HepG2 (cell line): ENCODE measurements around the gene MRPL37. TPM values are rescaled to one million over a fixed set of nuclear protein-coding genes. Genes with fewer than 3 reads are reported as not detected.

Experiments used
- AGO2 ChIP-seq: fragments of 200-400 bp; formaldehyde crosslinking; optimal IDR thresholded peaks from 2 replicates; pipeline ENCODE3; 2017; ENCODE audit warnings: mild to moderate bottlenecking, low read depth, low read length, moderate library complexity
- BRF2 ChIP-seq: sonication (generic); formaldehyde crosslinking; IDR thresholded peaks from 2 replicates; pipeline ENCODE4 v1.8.1; 2022; ENCODE audit warnings: mild to moderate bottlenecking, missing genetic modification reagents
- HDAC1 ChIP-seq: sonication (generic); formaldehyde crosslinking; IDR thresholded peaks from 2 replicates; pipeline ENCODE4 v1.5.1; 2020; ENCODE audit warnings: mild to moderate bottlenecking, missing genetic modification reagents
- NR2C2 ChIP-seq: sonication (generic); formaldehyde crosslinking; IDR thresholded peaks from 2 replicates; pipeline ENCODE4 v1.4.0; 2020; ENCODE audit warnings: missing genetic modification reagents, mild to moderate bottlenecking, moderate library complexity, borderline replicate concordance
- PRMT3 ChIP-seq: sonication (generic); formaldehyde crosslinking; IDR thresholded peaks from 2 replicates; pipeline ENCODE4 v1.8.1; 2022; ENCODE audit warnings: low read depth, mild to moderate bottlenecking, moderate library complexity, missing genetic modification reagents, borderline replicate concordance
- ZNF558 ChIP-seq: sonication (generic); formaldehyde crosslinking; IDR thresholded peaks from 2 replicates; pipeline ENCODE4 v1.9.0; 2022; ENCODE audit warnings: mild to moderate bottlenecking, missing genetic modification reagents, borderline replicate concordance
- ZNF639 ChIP-seq: conservative IDR thresholded peaks from 2 replicates; pipeline ENCODE4 v1.6.1; 2018; ENCODE audit warnings: missing genetic modification reagents
- ZNF770 ChIP-seq: sonication (generic); formaldehyde crosslinking; IDR thresholded peaks from 2 replicates; pipeline ENCODE4 v1.5.0; 2020; ENCODE audit warnings: mild to moderate bottlenecking, missing genetic modification reagents
- ZNF790 ChIP-seq: sonication (generic); formaldehyde crosslinking; IDR thresholded peaks from 2 replicates; pipeline ENCODE4 v1.8.0; 2022; ENCODE audit warnings: missing genetic modification reagents, mild to moderate bottlenecking, borderline replicate concordance
- polyA plus RNA-seq, 8 experiments: library from polyadenylated mRNA; depleted of rRNA in 3 of 8; stranded (reverse) in 7 of 8; unstranded in 1 of 8; fragments of >200 nt; fragmentation: Illumina TruSeq in 4 of 8; extraction: Trizol in 4 of 8; gene quantifications; 2 replicates each; pipeline versions ENCODE4 v1.2.1 to v1.2.3, GENCODE V29; 2011 to 2016; ENCODE audit warnings: low read depth in 4 of 8, missing spikeins in 1 of 8, mixed read lengths in 1 of 8; ENCODE audit not compliant: insufficient read depth in 1 of 8
- total RNA-seq, 5 experiments: library from RNA; depleted of rRNA; stranded (reverse); fragments of >200 nt; fragmentation: Illumina TruSeq; extraction: Trizol; gene quantifications; 2 replicates each; pipeline ENCODE4 v1.2.3, GENCODE V29; 2016; ENCODE audit warnings: low read depth in 1 of 5
- TF ChIP-seq, protein P1 (sequence below): sonication (generic); formaldehyde crosslinking; IDR thresholded peaks from 2 replicates; pipeline ENCODE4 v1.4.0; 2020; ENCODE audit warnings: mild to moderate bottlenecking, missing genetic modification reagents
- TF ChIP-seq, protein P2 (sequence below): sonication (generic); formaldehyde crosslinking; IDR thresholded peaks from 2 replicates; pipeline ENCODE4 v1.8.0; 2022; ENCODE audit warnings: mild to moderate bottlenecking, missing genetic modification reagents, moderate library complexity
- TF ChIP-seq, protein P3 (sequence below): sonication (generic); formaldehyde crosslinking; conservative IDR thresholded peaks from 2 replicates; pipeline ENCODE4 v1.4.0; 2020; ENCODE audit warnings: missing genetic modification reagents

The MRPL37 gene
- total and polyA plus RNA-seq, 2 of the 13 experiments (the other 11 are each of a cell fraction or from before 2014, with no cell fraction given), result 31.7 to 127 TPM

DNA sequence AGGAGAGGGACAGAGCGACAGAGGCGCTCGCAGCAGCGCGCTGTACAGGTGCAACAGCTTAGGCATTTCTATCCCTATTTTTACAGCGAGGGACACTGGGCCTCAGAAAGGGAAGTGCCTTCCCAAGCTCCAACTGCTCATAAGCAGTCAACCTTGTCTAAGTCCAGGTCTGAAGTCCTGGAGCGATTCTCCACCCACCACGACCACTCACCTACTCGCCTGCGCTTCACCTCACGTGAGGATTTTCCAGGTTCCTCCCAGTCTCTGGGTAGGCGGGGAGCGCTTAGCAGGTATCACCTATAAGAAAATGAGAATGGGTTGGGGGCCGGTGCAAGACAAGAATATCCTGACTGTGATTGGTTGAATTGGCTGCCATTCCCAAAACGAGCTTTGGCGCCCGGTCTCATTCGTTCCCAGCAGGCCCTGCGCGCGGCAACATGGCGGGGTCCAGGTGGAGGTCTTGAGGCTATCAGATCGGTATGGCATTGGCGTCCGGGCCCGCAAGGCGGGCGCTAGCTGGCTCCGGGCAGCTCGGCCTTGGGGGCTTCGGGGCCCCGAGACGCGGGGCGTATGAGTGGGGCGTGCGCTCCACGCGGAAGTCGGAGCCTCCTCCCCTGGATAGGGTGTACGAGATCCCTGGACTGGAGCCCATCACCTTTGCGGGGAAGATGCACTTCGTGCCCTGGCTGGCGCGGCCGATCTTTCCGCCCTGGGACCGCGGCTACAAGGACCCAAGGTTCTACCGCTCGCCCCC, at the start of gene MRPL37, which contains the start of gene CYB5RL (continued):
- TF ChIP-seq, protein P1, sequence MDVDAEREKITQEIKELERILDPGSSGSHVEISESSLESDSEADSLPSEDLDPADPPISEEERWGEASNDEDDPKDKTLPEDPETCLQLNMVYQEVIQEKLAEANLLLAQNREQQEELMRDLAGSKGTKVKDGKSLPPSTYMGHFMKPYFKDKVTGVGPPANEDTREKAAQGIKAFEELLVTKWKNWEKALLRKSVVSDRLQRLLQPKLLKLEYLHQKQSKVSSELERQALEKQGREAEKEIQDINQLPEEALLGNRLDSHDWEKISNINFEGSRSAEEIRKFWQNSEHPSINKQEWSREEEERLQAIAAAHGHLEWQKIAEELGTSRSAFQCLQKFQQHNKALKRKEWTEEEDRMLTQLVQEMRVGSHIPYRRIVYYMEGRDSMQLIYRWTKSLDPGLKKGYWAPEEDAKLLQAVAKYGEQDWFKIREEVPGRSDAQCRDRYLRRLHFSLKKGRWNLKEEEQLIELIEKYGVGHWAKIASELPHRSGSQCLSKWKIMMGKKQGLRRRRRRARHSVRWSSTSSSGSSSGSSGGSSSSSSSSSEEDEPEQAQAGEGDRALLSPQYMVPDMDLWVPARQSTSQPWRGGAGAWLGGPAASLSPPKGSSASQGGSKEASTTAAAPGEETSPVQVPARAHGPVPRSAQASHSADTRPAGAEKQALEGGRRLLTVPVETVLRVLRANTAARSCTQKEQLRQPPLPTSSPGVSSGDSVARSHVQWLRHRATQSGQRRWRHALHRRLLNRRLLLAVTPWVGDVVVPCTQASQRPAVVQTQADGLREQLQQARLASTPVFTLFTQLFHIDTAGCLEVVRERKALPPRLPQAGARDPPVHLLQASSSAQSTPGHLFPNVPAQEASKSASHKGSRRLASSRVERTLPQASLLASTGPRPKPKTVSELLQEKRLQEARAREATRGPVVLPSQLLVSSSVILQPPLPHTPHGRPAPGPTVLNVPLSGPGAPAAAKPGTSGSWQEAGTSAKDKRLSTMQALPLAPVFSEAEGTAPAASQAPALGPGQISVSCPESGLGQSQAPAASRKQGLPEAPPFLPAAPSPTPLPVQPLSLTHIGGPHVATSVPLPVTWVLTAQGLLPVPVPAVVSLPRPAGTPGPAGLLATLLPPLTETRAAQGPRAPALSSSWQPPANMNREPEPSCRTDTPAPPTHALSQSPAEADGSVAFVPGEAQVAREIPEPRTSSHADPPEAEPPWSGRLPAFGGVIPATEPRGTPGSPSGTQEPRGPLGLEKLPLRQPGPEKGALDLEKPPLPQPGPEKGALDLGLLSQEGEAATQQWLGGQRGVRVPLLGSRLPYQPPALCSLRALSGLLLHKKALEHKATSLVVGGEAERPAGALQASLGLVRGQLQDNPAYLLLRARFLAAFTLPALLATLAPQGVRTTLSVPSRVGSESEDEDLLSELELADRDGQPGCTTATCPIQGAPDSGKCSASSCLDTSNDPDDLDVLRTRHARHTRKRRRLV (CRISPR knock-in tag), result no peak
- TF ChIP-seq, protein P2, sequence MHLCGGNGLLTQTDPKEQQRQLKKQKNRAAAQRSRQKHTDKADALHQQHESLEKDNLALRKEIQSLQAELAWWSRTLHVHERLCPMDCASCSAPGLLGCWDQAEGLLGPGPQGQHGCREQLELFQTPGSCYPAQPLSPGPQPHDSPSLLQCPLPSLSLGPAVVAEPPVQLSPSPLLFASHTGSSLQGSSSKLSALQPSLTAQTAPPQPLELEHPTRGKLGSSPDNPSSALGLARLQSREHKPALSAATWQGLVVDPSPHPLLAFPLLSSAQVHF, result 0 out of 2 replicates have a peak, but pooled peaks have one; percentile 10
- no peak for TF ChIP-seq ZNF639 (CRISPR knock-in tag)
- TF ChIP-seq BRF2 (CRISPR knock-in tag), result no peak
- peak; percentile 91 for TF ChIP-seq ZNF558 (CRISPR knock-in tag)
- TF ChIP-seq AGO2, result peak; percentile 67
- TF ChIP-seq ZNF790 (CRISPR knock-in tag), result no peak
- TF ChIP-seq HDAC1 (CRISPR knock-in tag), result peak; percentile 82
- TF ChIP-seq ZNF770 (CRISPR knock-in tag), result peak; percentile 25; the same call in 1 of the 2 replicates
- TF ChIP-seq, protein P3, sequence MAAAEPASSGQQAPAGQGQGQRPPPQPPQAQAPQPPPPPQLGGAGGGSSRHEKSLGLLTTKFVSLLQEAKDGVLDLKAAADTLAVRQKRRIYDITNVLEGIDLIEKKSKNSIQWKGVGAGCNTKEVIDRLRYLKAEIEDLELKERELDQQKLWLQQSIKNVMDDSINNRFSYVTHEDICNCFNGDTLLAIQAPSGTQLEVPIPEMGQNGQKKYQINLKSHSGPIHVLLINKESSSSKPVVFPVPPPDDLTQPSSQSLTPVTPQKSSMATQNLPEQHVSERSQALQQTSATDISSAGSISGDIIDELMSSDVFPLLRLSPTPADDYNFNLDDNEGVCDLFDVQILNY (CRISPR knock-in tag), result peak; percentile 72; the same call in 1 of the 2 replicates
- no peak for TF ChIP-seq NR2C2
- TF ChIP-seq PRMT3 (CRISPR knock-in tag), result no peak
